HL-60 (cell line): Measurements from ENCODE around the gene CCND2.

ENCODE experiments used
- CTCF ChIP-seq: IDR thresholded peaks from one replicate; pipeline ENCODE4 v1.5.1; 2011; ENCODE audit warnings: low read length, control low read depth, inconsistent platforms; ENCODE audit not compliant: insufficient read depth
- GABPA ChIP-seq: IDR thresholded peaks from 2 replicates; pipeline ENCODE4 v1.6.1; 2012; ENCODE audit warnings: low read depth
- POLR2AphosphoS5 ChIP-seq: IDR thresholded peaks from 2 replicates; pipeline ENCODE4 v1.6.1; 2012; ENCODE audit warnings: low read depth
- SPI1 ChIP-seq: IDR thresholded peaks from 2 replicates; pipeline ENCODE4 v1.6.1; 2012; ENCODE audit warnings: low read depth, mild to moderate bottlenecking, borderline replicate concordance
- TF ChIP-seq, protein P1 (sequence below): IDR thresholded peaks from 2 replicates; pipeline ENCODE4 v1.6.1; 2012; ENCODE audit warnings: low read depth; ENCODE audit not compliant: insufficient replicate concordance

DNA sequence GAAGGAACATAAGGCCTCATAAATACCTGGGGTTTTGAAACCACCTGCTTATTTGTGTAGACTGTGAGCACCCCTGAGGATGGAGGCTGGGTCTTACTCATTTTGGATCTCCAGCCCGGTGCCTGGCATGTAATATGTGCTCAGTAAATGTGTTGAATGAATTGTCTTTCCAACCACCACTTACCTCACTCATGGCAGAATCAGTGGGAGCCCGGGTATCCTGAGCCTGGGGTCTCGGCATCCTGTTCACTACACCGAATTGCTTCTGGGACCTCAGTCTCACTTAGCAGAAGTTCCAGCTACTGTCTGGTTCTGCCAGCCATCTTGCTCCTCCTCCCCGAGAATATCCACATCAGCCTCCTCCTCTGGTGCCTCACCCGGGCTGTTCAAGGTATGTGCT is 43.0 kb upstream of the CCND2 start:
- no peak for TF ChIP-seq CTCF
- TF ChIP-seq, protein P1, sequence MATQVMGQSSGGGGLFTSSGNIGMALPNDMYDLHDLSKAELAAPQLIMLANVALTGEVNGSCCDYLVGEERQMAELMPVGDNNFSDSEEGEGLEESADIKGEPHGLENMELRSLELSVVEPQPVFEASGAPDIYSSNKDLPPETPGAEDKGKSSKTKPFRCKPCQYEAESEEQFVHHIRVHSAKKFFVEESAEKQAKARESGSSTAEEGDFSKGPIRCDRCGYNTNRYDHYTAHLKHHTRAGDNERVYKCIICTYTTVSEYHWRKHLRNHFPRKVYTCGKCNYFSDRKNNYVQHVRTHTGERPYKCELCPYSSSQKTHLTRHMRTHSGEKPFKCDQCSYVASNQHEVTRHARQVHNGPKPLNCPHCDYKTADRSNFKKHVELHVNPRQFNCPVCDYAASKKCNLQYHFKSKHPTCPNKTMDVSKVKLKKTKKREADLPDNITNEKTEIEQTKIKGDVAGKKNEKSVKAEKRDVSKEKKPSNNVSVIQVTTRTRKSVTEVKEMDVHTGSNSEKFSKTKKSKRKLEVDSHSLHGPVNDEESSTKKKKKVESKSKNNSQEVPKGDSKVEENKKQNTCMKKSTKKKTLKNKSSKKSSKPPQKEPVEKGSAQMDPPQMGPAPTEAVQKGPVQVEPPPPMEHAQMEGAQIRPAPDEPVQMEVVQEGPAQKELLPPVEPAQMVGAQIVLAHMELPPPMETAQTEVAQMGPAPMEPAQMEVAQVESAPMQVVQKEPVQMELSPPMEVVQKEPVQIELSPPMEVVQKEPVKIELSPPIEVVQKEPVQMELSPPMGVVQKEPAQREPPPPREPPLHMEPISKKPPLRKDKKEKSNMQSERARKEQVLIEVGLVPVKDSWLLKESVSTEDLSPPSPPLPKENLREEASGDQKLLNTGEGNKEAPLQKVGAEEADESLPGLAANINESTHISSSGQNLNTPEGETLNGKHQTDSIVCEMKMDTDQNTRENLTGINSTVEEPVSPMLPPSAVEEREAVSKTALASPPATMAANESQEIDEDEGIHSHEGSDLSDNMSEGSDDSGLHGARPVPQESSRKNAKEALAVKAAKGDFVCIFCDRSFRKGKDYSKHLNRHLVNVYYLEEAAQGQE, result no peak
- TF ChIP-seq SPI1, result no peak
- TF ChIP-seq POLR2AphosphoS5, result no peak
- no peak for TF ChIP-seq GABPA
